GM19452 (cell line): ENCODE results near the gene SLC22A15.

Experiments
- ATAC-seq: cut with Tn5 transposase; IDR thresholded peaks from one replicate; pipeline ENCODE4 v1.9.1; 2021; ENCODE audit not compliant: unreplicated experiment

Gene SLC22A15

GRCh38 chr1:116099379-116099778, 123.1 kb downstream of the SLC22A15 start:
- ATAC-seq, result no peak

- no peak for ATAC-seq
Measured at GRCh38 chr1:116099919-116100318, 123.6 kb downstream of the SLC22A15 start.

- ATAC-seq, result no peak
Measured at GRCh38 chr1:116104667-116105066, 128.4 kb downstream of the SLC22A15 start.

- no peak for ATAC-seq
Measured at GRCh38 chr1:116105996-116106395, 129.7 kb downstream of the SLC22A15 start.

- ATAC-seq, result no peak
Measured at GRCh38 chr1:116106646-116107045, 130.3 kb downstream of the SLC22A15 start.

DNA sequence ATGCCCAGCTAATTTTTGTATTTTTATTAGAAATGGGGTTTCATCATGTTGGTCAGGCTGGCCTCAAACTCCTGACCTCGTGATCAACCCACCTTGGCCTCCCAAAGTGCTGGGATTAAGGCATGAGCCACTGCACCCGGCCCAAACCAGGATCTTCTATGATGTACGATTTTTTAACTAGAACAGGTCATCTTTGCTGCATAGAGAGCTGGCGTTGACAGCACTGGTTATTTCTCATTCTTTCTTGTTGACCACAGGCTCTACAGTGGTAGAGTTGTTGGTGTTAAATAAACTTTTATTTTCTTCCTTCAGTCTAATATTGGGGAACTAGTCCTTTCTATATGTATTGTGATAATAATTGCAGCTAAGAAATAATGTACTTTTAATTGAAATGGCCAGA, 131.1 kb downstream of the SLC22A15 start:
- no peak for ATAC-seq

DNA sequence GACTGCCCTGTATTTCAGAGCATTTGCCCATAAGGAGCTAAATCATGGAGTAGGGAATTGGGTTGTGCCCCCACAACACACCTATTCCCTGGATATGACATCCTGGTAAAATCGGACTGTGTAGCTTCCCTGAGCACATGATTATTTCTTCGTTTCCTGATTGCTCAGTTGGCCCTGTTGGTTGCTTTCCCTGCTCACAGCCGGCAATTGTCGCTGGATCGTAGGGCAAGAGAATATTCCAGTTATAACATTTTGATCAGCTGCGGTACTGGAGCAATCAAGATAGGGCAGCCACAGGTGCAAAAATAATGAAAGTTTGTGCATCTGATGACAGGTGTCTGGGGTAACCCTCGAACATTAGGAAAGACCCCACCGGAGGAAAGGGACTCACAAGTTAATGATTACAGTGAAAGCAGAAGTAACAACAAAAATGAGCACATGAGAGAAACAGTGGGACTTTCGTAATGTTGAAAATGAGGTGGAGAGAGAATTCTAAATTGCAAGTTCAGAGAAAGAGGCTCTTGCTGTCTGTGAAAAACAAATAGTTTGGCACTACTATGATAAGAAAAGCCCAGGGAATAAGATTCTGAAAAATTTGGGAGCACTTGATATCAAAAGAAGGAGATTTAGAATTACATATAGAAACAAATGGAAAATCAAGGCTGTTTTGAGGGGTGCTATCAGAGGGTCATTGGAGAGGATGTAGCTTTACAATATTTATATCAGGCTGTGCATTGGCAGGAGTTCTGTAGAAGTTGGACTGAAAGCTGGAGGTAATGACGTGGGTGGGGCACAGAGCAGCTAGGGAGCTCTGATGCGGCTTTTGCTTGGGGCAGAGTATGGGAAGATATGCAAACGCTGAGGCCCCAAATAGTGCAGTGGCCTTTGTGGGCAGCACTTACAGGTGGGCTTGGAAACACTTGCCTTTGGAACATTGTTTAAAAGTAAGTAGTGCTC, 134.5 kb downstream of the SLC22A15 start, which contains the start of gene MAB21L3:
Gene MAB21L3 (plus strand): TSS at position 833 of the 957 bp plus-strand sequence. CDS start 1,217 bp downstream, outside the sequence.
- ATAC-seq, result peak; percentile 58

DNA sequence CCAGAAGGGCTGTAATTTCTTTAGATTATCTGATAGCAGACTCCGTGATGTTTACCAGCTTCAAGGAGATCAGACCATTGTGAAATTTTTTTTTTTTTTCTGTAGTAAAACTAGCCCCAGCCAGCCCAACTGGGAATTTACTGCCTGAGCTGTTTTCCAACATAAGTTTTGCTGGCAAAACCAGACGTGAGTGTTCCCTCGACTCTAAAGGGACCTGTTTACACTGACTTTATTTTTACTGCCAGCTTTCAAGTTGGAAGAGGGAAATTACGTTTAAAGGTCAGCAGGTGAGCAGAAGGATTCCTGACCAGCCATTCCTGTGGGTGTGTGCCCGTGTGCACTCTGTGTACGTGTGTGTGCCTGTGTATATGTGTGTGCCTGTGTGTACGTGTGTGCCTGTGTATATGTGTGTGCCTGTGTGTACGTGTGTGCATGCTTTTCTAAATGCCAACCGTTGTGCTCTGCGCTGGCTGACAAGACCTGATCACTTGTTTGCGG, 135.3 kb downstream of the SLC22A15 start:
- ATAC-seq, result no peak

DNA sequence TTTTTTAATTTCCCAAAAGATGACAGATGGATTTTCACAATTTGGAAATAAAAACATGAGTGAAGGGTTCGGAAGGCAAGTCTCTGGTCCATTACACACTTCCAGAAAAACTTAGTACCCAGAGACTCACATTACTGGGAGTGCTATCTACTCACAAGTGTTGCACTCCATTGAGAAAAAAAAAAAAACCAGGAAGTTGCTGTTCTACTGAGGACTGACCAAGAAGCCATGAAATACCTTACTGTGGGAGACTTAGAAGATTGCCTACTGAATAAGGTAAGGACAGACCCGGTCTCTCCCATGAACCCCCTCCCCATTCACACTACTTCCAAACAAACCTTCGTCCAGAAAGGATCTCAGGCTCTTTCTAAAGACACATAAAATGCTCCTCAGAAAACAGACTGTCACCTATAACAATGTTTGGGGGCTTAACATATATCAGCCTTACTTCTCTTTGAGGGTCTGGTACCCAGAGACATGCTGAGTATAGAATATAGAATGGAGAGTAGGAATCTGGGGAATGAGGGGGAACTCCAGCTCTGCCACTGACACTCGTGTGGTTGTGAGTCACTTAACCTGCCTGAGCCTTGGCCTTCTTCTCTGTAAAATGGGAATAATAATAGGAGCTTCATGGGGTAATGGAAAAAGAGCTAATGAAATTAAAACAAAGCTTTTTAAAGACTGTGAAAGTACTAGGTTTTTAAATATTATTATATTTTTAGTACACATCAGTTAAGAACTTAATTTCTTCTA, 136.3 kb downstream of the SLC22A15 start:
- no peak for ATAC-seq

GRCh38 chr1:116113615-116114014, 137.3 kb downstream of the SLC22A15 start:
- ATAC-seq, result no peak

DNA sequence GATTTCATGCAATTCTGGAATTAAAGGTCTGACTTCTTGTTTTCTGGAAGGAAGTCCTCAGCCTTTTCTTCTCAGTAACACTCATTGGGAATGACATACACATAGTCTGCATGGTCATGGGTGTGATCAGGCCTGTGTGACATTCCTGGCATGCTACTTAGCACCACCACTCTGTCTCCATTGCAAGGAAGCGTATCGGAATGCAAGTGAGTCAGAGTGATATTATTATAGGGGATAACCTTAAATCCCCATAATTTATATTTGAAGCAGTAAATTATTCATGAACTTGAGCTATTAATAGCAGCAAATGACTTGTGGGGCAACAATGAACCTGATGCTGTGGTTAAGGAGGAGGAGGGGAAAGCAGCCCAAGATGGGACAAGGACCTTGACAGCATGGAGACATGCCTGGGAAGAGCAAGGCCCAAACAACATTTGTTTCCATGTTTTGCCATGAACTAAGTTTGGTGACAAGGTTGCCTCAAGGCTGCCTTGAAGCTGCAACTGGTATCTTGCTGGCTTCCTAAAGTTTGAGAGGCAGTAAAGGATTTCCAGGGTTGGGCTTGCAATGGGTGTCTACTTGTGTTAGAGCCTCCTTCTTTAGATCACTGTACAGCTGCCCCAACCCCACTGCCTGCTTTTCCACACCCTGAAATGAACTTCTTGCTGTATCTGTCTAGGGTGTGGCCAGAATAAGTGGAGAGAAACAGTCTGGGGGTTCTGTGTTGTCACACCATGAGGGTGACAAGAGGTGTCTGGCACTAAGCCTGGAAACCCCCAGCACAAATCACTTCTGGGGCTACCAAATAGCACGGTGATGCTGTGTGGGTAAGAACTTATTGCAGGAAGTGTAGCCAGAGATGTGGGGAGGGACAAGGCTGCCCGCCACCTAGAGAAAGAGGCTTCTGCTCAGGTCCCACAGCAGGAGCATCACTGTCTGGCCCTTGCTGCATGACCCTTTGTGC, 139.4 kb downstream of the SLC22A15 start:
- ATAC-seq, result no peak

DNA sequence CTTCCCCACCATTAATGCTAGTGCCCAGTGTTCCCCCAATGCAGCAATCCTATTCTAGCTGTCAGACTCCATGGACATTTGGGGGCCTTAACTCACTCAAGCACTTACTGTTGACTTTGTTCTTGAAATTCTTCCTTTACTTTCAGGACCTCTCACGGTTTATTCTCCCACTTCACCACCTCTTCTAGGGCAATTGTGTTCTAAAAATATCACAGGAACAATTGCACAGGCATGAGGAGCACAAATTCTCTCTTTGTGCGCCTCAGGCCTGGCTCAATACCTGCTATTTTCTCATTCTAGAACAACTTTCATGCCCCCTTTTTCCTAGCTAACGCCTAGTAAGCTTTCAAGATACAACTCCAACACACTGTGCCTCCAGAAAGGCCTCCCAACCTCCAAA, 142.2 kb downstream of the SLC22A15 start:
- ATAC-seq, result no peak
